Dermis microvascular lymphatic vessel endothelial cell (primary cell): ENCODE data around the gene LSM4. TPM values are rescaled to one million over a fixed set of nuclear protein-coding genes. Genes with fewer than 3 reads are reported as not detected.
"Not testable (repeated sequence)": the region's sequence is repeated elsewhere in the genome, so short reads cannot be mapped to it uniquely, and the experiment has no call there.

ENCODE experiments used
- DNase-seq, 2 donors: peaks; one replicate each; pipeline versions ENCODE4 v3.0.0 to v3.0.0-alpha.2; 2010; ENCODE audit warnings: low read depth in 2 of 2
- total RNA-seq: library from RNA; depleted of rRNA; stranded (reverse); fragments of >200 nt; gene quantifications from 2 replicates; pipeline ENCODE4 v1.2.1, GENCODE V29; 2014

LSM4 gene
- total RNA-seq, 1 donor from 2014 or later = 130 TPM

DNA sequence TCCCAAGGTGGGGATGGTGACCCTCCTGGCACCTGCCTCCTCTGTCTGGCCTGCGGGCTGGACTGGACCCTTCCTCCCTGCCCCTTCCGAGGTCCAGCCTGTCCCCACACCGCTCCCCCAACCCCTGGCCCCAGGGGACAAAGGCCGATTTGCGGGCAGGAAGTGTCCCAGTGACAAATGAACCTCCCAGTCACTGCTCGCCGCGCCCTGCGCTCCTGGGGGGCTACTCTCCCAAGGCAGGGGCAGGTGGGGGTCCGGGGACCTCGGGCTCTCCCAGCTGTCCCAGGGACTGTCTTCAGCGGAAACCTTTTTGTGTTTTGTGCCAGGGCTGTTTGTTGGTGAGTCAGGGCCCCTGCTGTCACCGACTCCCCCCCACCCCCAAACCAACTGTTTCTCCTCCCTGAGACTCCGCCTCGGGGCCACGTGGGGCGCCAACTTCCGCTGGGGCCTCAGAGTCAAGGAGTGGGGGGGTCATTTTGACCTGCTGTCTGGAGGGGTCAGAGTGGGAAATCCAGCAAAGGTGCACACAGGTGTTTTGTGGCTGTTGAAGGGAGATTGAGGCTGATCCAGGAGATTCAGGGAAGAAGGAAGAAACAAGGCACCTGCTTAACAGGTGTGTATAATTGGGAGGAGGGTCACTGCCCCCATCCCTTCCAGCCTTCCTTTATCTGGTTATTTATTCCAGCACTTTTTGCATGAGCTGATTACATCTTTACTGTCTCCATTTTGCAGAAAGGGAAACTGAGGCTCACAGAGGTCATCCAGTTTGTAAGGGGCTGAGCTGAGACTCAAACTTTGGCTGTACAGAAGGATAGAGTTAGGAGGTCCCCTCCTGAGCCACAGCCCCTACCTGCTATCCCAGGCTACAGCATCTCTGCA is 18.4 kb upstream of the LSM4 start:
- peak in 1 of 2 donors; percentile 43 for DNase-seq

DNA sequence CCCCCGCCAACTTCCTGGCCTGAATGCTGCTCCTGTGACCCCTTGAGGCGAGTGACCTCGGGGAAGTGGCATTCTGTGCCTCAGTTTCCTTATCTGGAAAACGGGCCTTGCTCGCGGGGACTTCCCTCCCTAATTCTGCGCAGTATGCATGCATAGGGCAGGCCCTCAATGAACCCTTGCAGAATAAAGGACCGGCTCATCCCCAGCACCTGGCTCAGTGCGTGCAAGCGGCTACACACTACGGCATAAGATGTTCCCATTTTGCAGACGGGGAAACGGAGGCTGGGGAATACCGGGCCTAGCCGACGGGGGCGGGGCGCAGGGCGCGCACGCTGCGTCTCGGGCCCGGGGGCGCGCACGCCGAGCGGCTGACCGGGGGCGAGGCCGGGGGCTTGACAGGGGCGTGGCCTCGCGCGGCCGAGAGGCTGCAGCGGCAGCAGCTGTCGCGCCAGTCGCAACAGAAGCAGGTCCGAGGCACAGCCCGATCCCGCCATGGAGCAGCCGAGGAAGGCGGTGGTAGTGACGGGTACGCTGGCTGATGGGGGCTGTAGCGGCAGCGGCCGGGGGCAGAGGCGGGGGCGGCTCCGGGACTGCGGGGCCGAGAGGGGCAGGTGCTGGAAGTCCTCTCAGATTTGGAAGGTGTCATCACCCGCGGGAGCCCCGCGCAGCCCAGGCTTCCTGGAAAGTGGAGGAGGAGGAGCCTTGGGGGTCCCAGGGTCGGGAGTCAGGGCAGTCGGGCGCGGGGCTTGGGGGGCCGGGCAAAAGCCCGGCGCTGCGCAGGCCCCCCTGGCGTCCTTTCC is 17.5 kb upstream of the LSM4 start, which contains the start of gene PGPEP1:
Gene PGPEP1 (plus strand): TSS at position 409 of the 800 bp plus-strand sequence. CDS start 84 bp downstream, at position 493.
- DNase-seq = peak; percentile 26 to 68

DNA sequence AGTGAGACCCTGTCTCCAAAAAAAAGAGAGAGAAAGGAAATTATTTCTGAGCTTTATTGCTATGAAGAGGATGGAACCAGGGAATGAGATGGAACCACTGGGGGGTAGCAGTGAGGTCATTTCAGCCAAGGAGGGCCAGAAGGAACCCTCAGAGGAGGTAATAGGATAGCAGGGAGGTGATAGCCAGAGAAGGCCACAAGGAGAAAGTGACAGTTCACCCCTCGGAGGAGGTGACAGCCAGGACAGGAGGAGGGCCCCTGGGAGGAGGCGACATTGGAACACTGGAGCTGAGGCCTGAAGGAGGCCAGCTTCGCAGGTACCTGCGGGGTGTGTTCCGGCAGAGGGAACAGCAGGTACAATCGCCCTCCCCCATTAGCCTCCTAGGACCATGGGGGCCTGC is 16.8 kb upstream of the LSM4 start:
- no peak for DNase-seq

DNA sequence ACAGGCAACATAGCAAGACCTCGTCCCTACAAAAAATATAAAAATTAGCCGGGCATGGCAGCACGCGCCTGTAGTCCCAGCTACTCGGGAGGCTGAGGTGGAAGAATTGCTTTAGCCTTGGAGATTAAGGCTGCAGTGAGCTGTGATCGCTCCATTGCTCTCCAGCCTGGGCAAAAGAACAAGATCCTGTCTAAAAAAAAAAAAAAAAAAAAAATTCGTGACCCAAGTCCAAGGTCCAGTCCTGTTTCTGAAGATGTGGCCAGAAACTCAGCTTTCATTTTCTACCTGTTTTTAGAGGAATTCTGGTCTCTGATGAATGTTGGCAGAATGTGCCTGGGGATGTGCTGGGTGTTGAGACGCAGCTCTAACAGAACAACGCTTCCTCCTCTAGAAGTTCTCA is 15.7 kb upstream of the LSM4 start:
- no peak for DNase-seq

DNA sequence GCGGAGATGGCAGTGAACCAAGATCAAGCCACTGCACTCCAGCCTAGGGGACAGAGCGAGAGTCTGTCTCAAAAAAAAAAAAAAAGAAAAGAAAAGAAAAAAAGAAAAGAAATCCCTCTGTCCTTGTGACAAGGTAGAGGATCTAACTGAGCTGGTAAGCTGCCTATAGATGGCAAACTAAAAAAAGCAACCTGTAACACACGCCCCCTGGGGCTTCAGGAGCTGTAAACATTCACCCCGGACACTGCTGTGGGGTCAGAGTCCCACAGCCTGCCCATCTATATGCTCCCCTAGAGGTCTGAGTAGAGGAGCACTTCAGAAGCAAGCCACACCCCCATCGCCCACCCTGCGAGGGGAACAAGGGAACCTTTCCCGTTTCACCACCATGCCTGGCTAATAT is 13.2 kb upstream of the LSM4 start:
- no peak for DNase-seq

DNA sequence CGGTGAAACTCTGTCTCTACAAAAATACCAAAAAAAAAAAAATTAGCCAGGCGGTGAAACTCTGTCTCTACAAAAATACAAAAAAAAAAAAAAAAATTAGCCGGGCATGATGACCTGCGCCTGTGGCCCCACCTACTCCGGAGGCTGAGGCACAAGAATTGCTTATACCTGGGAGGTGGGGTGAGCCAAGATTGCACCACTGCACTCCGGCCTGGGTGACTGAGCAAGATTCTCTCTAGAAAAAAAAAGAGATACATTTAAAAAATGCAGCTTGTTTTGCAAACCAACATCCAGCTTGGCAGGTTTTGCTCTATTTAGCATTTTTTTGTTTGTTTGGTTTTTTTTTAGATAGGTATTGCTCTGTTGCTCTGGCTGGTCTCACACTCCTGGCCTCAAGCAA is 10.8 kb upstream of the LSM4 start:
- DNase-seq = no peak

DNA sequence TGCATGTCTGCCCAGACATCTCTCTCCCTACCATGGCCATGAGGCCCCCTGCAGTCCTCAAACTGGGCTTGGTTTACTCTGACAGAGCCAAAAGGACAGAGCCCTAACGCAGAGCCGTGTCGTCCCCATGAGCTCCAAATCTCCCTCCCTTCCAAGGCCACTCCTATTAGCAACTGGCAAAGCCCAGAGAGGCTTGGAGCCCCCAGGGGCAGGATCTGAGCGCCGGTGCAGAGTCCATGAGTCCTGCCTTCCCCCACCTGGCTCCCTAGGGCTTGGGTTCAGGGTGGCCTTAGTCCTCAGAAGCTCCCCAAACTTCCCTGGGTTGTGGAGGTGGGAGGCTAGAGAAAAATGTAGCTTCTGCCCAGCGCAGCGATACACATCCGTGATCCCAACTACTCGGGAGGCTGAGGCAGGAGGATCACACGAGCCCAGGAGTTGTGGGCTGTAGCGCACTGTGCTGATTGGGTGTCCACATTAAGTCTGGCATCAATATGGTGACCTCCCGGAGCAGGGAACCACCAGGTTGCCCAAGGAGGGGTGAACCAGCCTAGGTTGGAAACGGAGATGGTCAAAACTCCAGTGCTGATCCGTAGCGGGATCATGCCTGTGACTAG is 10.1 kb upstream of the LSM4 start:
- no peak for DNase-seq

DNA sequence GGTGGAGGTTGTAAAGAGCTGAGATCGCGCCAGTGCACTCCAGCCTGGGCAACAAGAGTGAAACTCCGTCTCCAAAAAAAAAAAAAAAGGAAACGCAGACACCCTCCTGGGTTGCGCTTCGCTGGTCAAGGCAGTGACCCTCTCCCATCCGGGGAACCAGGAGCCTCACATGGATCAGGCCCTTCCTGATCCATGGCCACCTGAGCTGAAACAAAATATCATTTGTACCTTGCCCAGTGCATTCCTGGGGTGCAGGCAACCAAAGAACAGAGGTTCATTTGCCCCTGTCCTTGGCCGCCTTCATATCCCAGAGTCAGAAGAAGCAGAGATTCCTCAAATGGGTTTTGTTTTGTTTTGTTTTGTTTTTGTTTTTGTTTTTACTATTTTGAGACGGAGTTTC is 8.0 kb upstream of the LSM4 start:
- no peak for DNase-seq

DNA sequence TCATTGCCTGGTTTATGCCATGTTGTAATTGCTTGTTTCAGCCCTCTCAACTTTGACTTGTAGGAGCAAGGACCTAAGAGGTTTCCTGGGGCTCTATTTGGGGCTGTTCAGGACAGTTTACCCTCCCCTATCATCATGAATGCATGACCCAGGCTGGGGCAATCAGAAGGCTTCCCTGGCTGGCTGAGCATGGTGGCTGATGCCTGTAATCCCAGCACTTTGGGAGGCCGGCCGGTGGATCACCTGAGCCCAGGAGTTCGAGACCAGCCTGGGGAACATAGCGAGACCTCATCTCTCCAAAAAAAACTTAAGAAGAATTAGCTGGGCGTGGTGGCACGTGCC is 6.1 kb upstream of the LSM4 start:
- no peak for DNase-seq

DNA sequence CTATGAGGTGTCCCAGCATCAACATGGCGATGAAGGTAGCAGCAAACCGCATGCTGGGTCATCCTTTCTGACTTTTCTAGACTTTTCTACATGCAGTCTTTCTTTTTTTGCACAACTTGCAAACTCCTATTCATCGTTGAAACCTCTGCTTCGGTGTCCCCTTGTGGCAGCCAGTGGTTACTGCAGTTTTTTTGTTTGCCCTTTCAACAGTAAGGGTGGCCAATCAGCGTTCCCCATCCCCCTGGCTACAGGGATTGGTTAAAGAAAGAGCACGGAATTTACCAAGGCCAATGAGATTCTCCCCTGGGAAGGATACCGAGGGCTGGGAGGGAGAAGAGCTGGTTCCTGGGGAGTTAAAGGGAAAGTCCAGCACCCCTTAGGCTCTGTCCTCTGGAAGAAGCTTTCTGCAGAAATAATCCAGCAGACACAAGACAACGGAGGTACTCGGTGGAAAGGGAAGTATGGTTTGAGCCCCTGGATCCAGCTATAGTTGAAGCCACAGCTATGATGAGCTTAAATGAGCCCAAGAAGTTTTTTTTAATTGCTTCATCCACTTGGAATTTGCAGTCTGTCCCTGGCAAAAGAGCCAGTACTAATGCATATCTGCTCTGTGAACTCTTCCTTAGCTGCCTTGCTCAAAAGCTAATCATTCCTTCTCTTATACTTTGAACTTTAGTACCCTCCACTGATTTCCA is 5.6 kb upstream of the LSM4 start:
- peak; percentile 94 to 97 for DNase-seq

DNA sequence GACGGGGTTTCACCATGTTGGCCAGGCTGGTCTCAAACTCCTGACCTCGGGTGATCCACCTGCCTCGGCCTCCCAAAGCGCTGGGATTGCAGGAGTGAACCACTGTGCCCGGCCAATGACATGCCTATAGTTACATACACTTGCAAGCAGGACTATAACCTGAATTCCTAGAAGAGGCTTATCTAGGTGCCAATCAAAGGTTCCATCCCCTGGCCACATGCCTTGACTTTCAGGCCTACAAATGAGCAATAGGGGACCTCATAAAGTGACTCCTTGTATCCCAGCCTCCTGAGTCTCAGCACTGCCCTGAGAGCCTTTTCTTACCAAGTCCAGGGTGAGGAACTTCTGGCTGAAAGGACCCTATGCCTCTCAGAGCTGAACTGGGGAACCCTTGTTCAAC is 3.9 kb upstream of the LSM4 start:
- no peak for DNase-seq

DNA sequence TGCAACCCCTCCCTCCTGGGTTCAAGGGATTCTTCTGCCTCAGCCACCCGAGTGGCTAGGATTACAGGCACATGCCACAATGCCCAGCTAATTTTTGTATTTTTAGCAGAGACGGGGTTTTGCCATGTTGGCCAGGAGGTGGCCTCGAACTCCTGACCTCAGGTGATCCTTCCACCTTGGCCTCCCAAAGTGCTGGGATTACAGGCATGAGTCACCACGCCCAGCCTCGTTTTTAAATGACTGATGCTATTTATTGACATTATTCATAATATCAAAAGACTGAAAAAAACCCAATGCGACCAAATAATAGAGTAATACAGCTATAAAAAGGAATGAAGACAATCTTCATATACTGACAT is 1.5 kb upstream of the LSM4 start:
- not testable (repeated sequence) for DNase-seq

DNA sequence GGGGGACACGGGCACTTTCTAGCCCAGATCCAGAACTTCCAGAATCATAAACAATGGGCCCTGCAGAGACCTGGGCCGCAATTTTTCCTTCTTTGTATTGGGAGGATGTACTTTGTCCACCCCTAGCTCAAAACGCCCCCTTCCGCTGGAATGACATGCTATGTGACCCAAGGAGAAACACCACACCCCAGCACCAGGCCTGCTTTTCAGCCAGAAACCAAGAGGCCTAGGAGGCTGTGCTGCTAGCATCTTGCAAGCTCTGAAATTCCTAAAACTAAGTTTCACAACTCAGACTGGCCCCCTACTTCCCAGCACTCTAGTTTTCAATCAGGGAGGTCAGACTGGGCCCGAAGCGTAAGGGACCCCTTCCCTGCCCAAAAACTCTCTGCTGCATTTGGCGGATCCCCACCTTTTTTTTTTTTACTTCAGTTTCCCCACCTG is 538 bp downstream of the LSM4 start:
- peak in 1 of 2 donors; percentile 37 for DNase-seq

DNA sequence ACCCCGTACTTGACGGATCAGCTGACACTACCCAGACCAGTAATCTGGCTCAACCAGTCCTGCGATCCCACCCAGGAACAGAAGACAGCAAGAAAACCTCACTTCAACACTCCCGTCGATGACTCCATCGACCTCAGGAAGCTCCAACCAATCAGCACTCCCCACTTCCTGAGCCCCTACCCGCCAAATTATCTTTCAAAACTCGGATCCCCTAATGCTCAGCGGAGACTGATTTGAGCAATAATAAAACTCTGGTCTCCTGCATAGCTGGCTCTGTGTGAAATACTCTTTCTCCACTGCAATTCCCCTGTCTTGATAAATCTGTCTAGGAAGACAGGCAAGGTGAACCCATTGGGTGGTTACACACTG is 1.2 kb downstream of the LSM4 start:
- no peak for DNase-seq

DNA sequence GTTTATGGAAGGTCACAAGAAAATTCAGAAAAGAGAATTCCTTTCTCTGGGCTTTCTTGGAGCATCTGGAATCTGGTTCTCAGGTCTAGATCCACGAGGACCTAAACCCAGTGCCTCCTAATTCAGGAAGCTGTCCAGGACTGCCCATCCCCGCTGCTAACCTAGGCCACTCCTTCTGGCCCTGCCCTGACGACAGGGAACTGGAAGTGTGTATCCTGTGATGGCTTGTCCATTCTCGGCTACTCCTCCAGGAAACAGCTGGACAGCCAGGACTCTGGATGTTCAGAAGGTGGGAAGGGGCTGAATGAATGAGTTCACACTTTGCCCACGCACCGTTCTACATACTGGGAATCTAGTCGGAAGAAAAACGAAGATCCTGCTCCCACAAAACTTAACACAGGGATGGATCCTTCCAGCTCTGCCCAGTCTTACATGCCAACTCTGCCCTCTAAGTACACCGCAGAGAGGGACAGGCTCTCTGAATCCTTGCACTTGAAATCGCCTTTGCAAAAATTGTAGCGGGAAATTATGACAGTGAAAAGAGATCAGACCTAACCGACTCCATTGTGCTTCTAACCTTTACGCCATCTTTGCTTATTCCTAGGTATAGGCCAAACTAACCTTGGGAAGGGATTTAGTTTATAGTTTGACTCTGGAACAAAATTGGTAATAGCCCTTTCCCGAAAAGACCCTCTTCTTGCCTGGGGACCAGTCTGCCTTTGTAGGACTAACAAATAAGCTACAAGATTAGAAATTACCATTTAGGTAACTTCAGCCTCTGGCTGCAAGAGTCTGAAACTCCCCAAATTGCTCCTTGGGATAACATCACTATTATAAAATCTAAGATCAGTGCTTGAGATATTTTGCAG is 1.8 kb downstream of the LSM4 start:
- DNase-seq = peak in 1 of 2 donors; percentile 77

DNA sequence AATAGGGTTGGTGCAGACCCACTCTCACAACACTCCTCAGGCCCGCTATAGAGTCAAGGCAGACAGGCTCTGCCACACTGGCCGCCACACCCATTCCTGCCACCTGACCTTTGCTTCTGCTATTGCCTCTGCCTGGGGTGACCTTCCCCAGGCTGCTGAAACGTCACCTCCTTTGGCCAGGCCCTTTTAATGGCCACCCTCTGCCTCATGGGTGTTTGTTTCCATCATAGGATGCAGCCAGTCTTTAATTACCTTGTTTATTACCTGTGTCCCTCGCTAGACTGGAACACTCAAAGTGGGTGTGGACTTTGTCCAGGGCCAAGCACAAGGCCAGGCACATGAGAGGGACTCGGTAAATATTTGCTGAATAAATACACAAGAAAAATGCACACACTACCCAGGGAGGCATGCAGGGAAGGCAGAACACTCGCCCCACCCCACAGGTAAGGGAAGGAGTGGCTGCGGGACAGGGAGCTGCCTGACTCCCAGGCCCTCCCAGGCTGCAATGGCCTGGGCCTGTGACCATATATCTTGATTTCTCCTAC is 3.2 kb downstream of the LSM4 start:
- DNase-seq = no peak

DNA sequence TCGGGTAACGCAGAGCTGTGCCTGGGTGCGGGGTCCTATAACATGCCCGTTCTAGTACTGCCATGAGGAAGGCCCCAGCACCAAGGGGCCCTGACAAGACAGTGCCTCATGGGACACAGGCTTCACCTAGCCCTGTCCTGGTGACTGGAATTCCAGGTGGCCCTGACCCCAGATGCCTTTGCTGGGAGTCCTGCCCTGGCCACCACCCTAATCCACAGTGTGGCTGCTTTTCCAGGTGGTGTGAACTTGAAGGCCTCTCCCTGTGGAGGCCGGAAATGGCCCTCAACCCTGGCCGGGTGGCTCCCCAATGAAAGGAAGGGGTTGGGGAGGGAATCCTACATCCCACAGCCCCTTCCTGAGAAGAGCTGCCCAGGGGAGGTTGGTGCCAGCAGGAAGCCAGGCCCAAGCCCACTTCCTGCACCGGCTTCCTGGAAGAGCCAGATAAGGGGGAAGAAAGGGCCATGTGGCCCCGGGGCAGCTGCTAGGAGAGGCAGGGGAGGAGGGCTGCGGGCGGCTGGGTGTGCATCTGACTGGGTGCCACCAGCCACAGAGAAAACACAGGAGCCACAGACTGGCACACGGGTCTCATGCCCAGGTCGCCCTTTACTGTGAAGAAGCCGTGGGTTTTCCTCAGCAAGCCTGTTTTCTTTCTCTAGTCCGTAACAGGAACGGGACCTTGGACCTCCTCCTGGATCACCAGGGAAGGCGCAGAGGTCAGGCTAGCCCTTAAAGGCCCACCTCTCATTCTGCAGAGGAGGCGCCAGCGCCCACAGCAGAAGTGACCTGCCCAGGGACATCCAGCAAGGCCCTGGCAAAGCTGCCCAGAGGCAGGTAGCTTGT is 4.7 kb downstream of the LSM4 start:
- DNase-seq = peak in 1 of 2 donors; percentile 73

DNA sequence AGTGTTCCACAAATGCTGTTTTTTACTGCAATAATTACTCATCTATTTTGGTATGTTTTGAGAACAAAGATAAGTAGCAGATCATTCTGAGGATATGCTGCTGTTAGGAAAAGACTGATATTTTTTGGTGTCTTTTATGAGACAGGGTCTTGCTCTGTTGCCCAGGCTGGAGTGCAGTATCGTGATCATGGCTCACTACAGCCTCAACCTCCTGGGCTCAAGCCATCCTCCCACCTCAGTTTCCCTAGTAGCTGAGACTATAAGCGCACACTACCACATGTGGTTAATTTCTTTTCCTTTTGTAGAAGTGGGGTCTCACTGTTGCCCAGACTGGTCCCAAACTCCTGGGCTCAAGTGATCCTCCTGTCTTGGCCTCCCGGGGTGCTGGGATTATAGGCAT is 9.5 kb downstream of the LSM4 start:
- no peak for DNase-seq

DNA sequence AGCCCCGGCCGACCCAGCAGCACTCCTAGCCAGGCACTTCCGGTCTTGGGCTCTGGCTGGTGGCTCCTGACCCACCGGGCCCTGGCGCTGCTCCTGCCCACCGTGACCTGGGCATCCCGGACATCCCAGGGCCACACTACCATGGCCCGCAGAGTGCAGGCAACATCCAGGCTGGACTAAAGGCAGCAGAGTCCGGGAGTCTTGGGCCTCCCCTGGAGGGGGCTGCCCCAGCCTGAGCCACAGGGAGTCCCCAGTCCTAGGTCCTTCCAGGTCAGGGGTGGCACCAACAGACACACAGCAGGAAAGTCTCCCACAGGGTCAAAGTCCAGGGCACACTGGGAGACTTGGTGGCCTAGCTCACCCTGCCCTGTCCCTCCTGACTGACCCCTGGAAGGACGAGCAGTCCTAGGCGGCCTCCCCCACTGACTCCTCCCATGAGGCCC is 10.8 kb downstream of the LSM4 start:
- no peak for DNase-seq
